ENCODE data around the gene NTMT2.

The NTMT2 gene

GRCh38 chr1:170205301-170205700, 59.5 kb downstream of the NTMT2 start:
- TF ChIP-seq, protein P1, sequence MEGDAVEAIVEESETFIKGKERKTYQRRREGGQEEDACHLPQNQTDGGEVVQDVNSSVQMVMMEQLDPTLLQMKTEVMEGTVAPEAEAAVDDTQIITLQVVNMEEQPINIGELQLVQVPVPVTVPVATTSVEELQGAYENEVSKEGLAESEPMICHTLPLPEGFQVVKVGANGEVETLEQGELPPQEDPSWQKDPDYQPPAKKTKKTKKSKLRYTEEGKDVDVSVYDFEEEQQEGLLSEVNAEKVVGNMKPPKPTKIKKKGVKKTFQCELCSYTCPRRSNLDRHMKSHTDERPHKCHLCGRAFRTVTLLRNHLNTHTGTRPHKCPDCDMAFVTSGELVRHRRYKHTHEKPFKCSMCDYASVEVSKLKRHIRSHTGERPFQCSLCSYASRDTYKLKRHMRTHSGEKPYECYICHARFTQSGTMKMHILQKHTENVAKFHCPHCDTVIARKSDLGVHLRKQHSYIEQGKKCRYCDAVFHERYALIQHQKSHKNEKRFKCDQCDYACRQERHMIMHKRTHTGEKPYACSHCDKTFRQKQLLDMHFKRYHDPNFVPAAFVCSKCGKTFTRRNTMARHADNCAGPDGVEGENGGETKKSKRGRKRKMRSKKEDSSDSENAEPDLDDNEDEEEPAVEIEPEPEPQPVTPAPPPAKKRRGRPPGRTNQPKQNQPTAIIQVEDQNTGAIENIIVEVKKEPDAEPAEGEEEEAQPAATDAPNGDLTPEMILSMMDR (IDR thresholded peaks at IDR 0.05; ENCODE audit: insufficient read depth, low read length, missing control alignments): no peak
- POLR2A ChIA-PET: no interaction called here
- DNase-seq (ENCODE audit: low read depth, low spot score): no peak

GRCh38 chr1:170209125-170209524, 63.4 kb downstream of the NTMT2 start:
- POLR2A ChIA-PET: no interaction called here
- no peak overlapping the region for H3K4me3 ChIP-seq (ENCODE audit: low read depth, low read length)
- CTCF ChIA-PET: no interaction called here

More at GRCh38 chr1:170205301-170205700, 59.5 kb downstream of the NTMT2 start:
- CTCF ChIA-PET: no interaction called here
- no peak overlapping the region for H3K4me3 ChIP-seq (ENCODE audit: low read depth, low read length)

DNA sequence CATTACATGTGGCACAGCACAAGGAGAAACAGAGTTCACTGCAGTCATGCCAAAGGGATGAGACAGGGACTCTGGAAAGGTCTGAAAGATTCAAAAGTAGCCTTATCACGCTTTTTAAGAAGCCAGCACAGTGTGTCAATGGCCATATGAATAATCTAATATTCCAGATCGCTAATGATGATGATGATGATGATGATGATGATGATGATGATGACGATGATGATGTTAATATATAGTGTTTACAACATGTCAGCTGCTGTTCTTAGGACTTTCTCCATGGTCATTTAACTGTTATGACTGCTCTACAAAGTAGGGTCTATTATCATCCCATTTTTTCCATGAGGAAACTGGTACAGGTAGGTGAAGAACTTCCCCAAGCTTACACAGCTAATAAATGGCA, 64.4 kb downstream of the NTMT2 start:
- ChIA-PET CTCF (no interaction called here), POLR2A (no interaction called here)
- no peak overlapping the region for H3K4me3 ChIP-seq (ENCODE audit: low read depth, low read length)
- TF ChIP-seq, protein P1 (IDR thresholded peaks at IDR 0.05; ENCODE audit: insufficient read depth, low read length, missing control alignments): no peak
- DNase-seq (ENCODE audit: low read depth, low spot score): no peak

More at GRCh38 chr1:170209125-170209524, 63.4 kb downstream of the NTMT2 start:
- TF ChIP-seq, protein P1 (IDR thresholded peaks at IDR 0.05; ENCODE audit: insufficient read depth, low read length, missing control alignments): no peak
- no peak for DNase-seq (ENCODE audit: low read depth, low spot score)

DNA sequence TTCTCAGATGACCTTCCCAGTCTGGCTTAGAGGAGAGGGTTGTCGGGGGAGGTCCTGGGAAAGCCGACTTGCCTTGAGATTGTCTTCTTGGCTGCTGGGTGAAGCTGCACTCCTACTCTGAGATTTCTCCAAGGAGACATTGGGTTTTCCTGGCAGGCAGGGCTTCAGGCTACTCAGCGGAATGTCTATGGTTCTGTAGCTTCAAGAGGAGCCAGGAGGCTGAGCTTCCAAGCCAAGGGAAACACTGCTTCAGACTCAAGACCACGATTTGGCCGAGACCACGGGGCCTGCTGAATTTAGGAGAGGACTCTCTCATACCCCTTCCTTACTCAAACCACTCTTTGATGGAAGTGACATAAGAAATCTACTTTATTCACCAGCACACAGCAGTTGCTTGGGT, 67.8 kb downstream of the NTMT2 start:
- TF ChIP-seq, protein P1 (IDR thresholded peaks at IDR 0.05; ENCODE audit: insufficient read depth, low read length, missing control alignments): no peak
- no peak overlapping the region for H3K4me3 ChIP-seq (ENCODE audit: low read depth, low read length)
- ChIA-PET POLR2A (no interaction called here), CTCF (no interaction called here)
- DNase-seq (ENCODE audit: low read depth, low spot score): no peak

DNA sequence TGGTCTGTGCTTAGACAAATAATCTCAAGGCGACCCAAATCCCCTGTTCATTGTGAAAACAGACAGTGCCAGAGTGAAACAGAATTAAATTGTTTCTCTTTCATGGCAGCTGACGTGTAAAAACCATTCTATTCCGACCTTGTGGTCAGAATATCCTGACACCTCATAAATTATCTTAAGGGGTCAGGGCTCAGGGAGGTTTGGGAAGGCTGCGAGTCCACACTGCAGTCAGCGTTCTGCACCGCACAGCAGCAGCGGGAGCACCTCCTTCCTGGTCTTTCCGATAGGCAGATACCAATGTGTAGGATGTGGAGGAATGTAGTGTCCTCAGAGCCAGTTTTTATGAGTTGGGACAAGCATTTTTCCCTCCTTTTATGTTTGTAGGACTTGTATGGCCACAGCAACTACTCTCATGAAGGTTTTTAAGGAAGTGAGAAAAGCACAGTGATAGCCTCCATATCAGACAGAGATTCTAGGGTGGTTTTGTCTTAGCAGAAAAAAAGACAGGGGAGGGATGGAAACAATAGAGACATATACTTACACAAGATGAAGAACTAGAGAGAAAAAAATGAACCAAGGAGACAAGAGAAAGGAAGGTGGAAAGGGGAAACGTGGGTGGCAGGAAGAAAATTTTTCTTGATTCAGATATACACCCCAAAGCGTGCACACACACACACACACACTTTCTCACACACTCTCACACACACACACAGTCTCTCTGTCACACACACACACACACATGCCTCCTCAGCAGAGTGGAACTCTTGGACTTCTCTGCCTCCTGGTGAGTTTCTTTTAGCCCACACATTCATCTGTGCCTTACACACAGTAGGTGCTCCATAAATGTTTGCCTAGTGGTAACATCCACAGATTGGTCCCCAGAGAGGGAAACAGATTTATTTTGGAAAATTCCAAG, 68.6 kb downstream of the NTMT2 start:
- POLR2A ChIA-PET: no interaction called here
- CTCF ChIA-PET: no interaction called here
- no peak for DNase-seq (ENCODE audit: low read depth, low spot score)
- no peak overlapping the region for H3K4me3 ChIP-seq (ENCODE audit: low read depth, low read length)
- TF ChIP-seq, protein P1 (IDR thresholded peaks at IDR 0.05; ENCODE audit: insufficient read depth, low read length, missing control alignments): no peak

DNA sequence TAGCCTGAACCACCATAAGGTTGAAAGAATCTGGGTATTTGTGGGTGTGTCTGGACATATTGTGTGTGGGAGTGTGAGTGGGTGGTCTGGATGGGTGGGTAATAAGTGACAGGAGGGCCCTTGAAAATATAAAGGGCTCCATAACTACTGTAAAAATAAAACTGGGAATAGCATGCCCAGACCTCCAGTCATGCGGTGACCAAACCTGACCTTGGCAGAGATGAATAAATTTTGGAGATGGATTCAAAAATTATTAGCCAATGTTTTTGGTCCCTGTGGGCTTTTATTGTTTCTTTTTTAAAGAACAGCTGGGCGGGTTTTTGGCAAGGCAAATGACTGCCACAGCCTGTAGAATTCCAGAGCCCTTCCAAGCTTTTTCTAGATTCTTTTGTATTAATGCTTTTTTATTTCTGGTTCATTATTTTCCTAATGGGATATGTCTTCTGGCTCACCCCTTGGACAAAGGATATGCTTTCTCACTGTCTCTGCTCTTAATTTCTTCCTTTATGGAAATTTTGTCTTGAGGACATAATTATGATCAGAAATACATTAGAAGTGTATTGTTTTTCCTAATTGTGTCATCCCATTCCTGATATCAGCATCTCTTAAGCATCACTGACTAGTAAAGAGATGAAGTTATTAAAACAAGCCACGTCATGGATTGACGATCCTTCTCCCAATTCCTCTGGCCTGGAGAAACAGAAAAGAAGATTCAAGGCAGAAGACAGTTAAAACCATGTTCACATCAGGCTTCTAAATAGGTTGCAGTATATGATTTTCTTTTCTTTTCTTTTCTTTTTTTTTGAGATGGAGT, 69.5 kb downstream of the NTMT2 start:
- TF ChIP-seq, protein P1 (IDR thresholded peaks at IDR 0.05; ENCODE audit: insufficient read depth, low read length, missing control alignments): no peak
- no peak for DNase-seq (ENCODE audit: low read depth, low spot score)
- POLR2A ChIA-PET: no interaction called here
- no peak overlapping the region for H3K4me3 ChIP-seq (ENCODE audit: low read depth, low read length)
- CTCF ChIA-PET: no interaction called here

All from AG04449 (cell line).